Prostate gland (tissue), 2 donors: ENCODE measurements around the gene GTPBP6.
"Not testable (repeated sequence)": the region's sequence is repeated elsewhere in the genome, so short reads cannot be mapped to it uniquely, and the experiment has no call there.

ENCODE experiments used
- POLR2AphosphoS5 ChIP-seq: sonication (generic); formaldehyde crosslinking; IDR thresholded peaks from one replicate; pipeline ENCODE4 v1.6.1; 2017; ENCODE audit warnings: antibody characterized with exemption
- TF ChIP-seq, protein P1 (sequence below), 4 experiments: fragments of 200-600 bp in 2 of 4; fragments of 450-650 bp in 2 of 4; sonication (generic) in 2 of 4; IDR thresholded peaks; 1 replicate in 3 of 4; 2 replicates in 1 of 4; pipeline ENCODE4 v1.5.1; 2016 to 2019; ENCODE audit warnings: antibody characterized with exemption in 4 of 4, mild to moderate bottlenecking in 2 of 4, moderate library complexity in 2 of 4

DNA sequence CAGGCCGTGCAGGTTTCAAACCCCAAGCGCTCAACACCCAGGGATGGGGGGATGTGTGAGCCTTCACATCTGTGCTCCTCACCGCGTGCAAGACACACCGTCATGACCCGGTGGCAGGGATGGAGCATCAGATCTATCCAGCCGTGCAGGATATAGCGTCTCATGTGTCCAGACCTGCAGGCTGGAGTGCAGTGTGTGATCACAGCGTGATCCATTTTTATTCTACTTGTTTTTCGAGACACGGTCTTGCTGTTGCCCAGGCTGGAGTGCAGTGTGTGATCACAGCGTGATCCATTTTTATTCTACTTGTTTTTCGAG lies 32.7 kb upstream of the GTPBP6 start:
- TF ChIP-seq POLR2AphosphoS5, result not testable (repeated sequence)
- TF ChIP-seq, protein P1, sequence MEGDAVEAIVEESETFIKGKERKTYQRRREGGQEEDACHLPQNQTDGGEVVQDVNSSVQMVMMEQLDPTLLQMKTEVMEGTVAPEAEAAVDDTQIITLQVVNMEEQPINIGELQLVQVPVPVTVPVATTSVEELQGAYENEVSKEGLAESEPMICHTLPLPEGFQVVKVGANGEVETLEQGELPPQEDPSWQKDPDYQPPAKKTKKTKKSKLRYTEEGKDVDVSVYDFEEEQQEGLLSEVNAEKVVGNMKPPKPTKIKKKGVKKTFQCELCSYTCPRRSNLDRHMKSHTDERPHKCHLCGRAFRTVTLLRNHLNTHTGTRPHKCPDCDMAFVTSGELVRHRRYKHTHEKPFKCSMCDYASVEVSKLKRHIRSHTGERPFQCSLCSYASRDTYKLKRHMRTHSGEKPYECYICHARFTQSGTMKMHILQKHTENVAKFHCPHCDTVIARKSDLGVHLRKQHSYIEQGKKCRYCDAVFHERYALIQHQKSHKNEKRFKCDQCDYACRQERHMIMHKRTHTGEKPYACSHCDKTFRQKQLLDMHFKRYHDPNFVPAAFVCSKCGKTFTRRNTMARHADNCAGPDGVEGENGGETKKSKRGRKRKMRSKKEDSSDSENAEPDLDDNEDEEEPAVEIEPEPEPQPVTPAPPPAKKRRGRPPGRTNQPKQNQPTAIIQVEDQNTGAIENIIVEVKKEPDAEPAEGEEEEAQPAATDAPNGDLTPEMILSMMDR (IDR thresholded peaks at IDR 0.05), result not testable (repeated sequence)
